Psoas muscle (tissue), 8 donors: Measurements from ENCODE around the gene CASK. TPM values are rescaled to one million over a fixed set of nuclear protein-coding genes. Genes with fewer than 3 reads are reported as not detected.

ENCODE experiments used
- ATAC-seq, 4 donors: fragments of 200-7000 bp; cut with Tn5 transposase; one replicate each; pipeline ENCODE4 v1.9.1; 2020; ENCODE audit warnings: moderate library complexity in 3 of 4, mild to moderate bottlenecking in 2 of 4
- DNase-seq, 2 donors: peaks; one replicate each; pipeline ENCODE4 v3.0.0-alpha.2; 2020
- H3K27ac ChIP-seq: fragments of 200-600 bp; one replicate; pipeline ENCODE4 v1.8.0; 2022
- H3K27me3 ChIP-seq, 3 donors: fragments of 200-600 bp in 1 of 3; one replicate each; pipeline versions ENCODE4 v1.6.1 to v1.8.0; 2013 to 2022; ENCODE audit warnings: low read length in 2 of 3, mild to moderate bottlenecking in 2 of 3, moderate library complexity in 1 of 3; ENCODE audit not compliant: insufficient read depth in 3 of 3
- H3K36me3 ChIP-seq, 2 donors: fragments of 200-600 bp in 1 of 2; one replicate each; pipeline versions ENCODE4 v1.6.1 to v1.8.0; 2013 to 2022; ENCODE audit warnings: low read depth in 1 of 2, mild to moderate bottlenecking in 1 of 2, moderate library complexity in 1 of 2; ENCODE audit not compliant: insufficient read depth in 1 of 2
- H3K4me1 ChIP-seq: fragments of 200-600 bp; one replicate; pipeline ENCODE4 v1.8.0; 2022
- H3K4me3 ChIP-seq: fragments of 200-600 bp; one replicate; pipeline ENCODE4 v1.8.0; 2022; ENCODE audit warnings: mild to moderate bottlenecking
- H3K9me3 ChIP-seq: fragments of 200-600 bp; one replicate; pipeline ENCODE4 v1.8.0; 2022
- WGBS, 3 donors: extraction: QIAGEN DNeasy Blood & Tissue Kit; methylation state at CpG; one replicate each; pipeline versions ENCODE4 v1.1.6 to v1.1.7; 2013; 5-methylcytosine and 5-hydroxymethylcytosine counted together
- intact Hi-C, 2 donors: fragments of 100-400 bp; cut with DNase I; formaldehyde crosslinking; loops; one replicate each; pipeline versions ENCODE4 v1.11.0 to v1.14.2; 2022
- polyA plus RNA-seq, 3 donors: library from polyadenylated mRNA; stranded (reverse); fragments of 200-250 nt; gene quantifications; one replicate each; pipeline ENCODE4 v1.2.3, GENCODE V29; 2013
- total RNA-seq, 4 donors: library from RNA; stranded (reverse); fragmentation: NEBNext Ultra II Directional in 2 of 4; extraction: Animal tissue kit (Norgen Biotek cat#: 25700) in 2 of 4; gene quantifications; one replicate each; pipeline versions ENCODE4 v1.2.1 to v1.2.4, GENCODE V29; 2021 to 2023
- TF ChIP-seq, protein P1 (sequence below): fragments of 200-600 bp; IDR thresholded peaks from one replicate; pipeline ENCODE4 v1.8.0; 2022; ENCODE audit warnings: antibody characterized with exemption
- donor health status: healthy with polysubstance abuse.
- donor health status: DM: no; HTN: no; CAD: no; lungs with moderate emphysema.
- donor health status: Bipolar disorder and iron deficiency.
- donor health status: healthy.
- donor health status: DM: yes; HTN: yes; CAD: no.
- donor health status: DM: no; HTN: no; CAD: no.
- donor health status: DM: no; HTN: no; CAD: no.
- donor health status: DM: yes; HTN: yes; CAD: no.

Gene CASK
- total and polyA plus RNA-seq, 7 donors, result 2.8 to 19.4 (median 9.7) TPM

DNA sequence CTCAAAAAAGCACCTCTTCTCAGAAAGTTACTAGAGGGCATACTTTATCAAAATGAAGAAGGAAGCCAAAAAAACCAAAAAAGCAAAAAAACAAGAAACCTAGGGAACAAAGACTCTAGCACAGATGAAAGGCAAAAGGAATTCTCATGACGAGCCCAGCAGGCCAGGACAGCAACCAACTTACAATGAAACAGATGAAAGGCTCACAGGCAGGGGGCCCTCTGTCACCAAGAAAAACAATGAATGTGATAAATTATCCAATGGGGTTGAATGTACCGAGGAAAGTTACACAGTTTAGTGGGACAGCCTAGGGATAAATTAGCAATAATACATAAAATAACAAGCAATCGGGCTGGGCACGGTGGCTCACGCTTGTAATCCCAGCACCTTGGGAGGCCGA, 120.4 kb downstream of the CASK start:
- no peaks in the 10 kb centered on the region for H3K27me3 ChIP-seq
- no peaks in the 10 kb centered on the region for H3K9me3 ChIP-seq
- H3K4me1 ChIP-seq, result no peaks in the 10 kb centered on the region
- ATAC-seq, result no peak
- no peak for DNase-seq
- intact Hi-C loops, result no loop called here
- H3K27ac ChIP-seq, result no peak overlapping the region
- no peaks in the 10 kb centered on the region for H3K36me3 ChIP-seq
- TF ChIP-seq, protein P1, sequence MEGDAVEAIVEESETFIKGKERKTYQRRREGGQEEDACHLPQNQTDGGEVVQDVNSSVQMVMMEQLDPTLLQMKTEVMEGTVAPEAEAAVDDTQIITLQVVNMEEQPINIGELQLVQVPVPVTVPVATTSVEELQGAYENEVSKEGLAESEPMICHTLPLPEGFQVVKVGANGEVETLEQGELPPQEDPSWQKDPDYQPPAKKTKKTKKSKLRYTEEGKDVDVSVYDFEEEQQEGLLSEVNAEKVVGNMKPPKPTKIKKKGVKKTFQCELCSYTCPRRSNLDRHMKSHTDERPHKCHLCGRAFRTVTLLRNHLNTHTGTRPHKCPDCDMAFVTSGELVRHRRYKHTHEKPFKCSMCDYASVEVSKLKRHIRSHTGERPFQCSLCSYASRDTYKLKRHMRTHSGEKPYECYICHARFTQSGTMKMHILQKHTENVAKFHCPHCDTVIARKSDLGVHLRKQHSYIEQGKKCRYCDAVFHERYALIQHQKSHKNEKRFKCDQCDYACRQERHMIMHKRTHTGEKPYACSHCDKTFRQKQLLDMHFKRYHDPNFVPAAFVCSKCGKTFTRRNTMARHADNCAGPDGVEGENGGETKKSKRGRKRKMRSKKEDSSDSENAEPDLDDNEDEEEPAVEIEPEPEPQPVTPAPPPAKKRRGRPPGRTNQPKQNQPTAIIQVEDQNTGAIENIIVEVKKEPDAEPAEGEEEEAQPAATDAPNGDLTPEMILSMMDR, result peak; percentile 8
- H3K4me3 ChIP-seq, result no peak overlapping the region
- 72 to 79% (median 75%) methylated on average over 6 of the region's 6 CpGs for WGBS, 3 donors

DNA sequence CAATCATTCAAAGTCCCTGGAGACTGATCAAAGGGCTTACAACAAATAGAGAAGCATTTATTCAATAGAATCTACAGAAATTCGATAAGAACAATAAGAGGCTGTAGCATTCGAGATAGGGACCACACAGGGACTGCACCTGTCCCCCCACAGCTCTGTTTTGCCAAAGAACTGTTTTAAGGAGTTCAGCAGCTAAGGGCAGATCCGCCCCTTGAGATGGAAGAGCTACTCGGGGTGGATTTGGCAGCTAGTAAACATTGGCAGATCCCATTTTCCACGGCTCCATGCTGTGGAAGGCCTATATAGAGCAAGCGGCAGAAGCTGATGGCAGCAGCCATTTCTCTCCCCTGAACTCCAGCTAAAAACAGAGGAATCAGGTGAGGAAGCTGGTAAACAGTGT, 123.7 kb downstream of the CASK start:
- Histone ChIP-seq H3K36me3 (no peaks in the 10 kb centered on the region), H3K9me3 (no peaks in the 10 kb centered on the region), H3K27me3 (no peaks in the 10 kb centered on the region), H3K4me3 (no peak overlapping the region), H3K4me1 (no peaks in the 10 kb centered on the region), H3K27ac (no peak overlapping the region)
- WGBS, 3 donors, result 52 to 66% (median 58%) methylated on average over 6 of the region's 6 CpGs
- intact Hi-C loops, result no loop called here
- TF ChIP-seq, protein P1, result no peak
- no peak for ATAC-seq
- no peak for DNase-seq

DNA sequence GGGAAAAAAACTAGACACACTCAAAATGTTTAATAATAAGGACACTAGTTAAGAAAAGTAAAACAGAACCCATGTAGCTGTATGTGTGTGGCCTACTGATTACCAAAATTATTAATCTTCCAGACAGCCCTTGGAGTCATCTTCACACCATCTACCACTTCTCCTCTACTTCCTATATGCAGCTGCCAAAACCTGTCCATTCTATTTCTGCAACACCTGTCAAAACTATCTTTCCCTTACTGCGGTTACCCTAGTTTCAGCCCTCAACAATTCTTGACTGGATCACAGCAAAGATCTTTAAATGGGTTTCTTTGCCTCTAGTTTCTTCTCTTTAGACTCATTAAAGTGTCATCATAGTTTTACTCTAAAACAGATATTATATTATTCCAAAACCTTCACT, 126.8 kb downstream of the CASK start:
- H3K36me3 ChIP-seq, result no peaks in the 10 kb centered on the region
- TF ChIP-seq, protein P1, result no peak
- intact Hi-C loops, result no loop called here
- H3K27me3 ChIP-seq, result no peaks in the 10 kb centered on the region
- WGBS, 3 donors, result 72 to 96% (median 84%) methylated on average over 1 of the region's 1 CpG
- H3K9me3 ChIP-seq, result no peaks in the 10 kb centered on the region
- H3K27ac ChIP-seq, result no peak overlapping the region
- no peak for ATAC-seq
- H3K4me1 ChIP-seq, result no peaks in the 10 kb centered on the region
- no peak for DNase-seq
- H3K4me3 ChIP-seq, result no peak overlapping the region

DNA sequence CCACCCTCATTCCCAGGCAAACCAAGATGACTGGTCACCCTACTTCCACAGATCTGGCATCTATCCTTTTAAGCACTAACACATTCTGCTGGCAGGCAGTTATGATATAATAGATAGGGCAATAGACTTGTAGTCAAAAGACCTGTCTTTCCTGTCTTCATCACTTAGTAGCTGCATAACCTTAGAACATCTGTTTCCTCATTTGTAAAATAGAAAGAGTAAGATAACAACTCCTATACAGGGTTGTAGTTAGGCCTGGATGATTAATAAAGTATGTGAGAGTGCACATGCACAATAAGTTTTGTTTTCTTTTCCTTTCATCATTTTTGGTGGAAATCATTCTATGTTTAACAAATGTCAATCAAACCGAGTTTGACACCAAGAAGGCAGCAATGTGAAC, 127.3 kb downstream of the CASK start:
- Histone ChIP-seq H3K4me3 (no peak overlapping the region), H3K9me3 (no peaks in the 10 kb centered on the region), H3K27me3 (no peaks in the 10 kb centered on the region), H3K4me1 (no peaks in the 10 kb centered on the region), H3K36me3 (no peaks in the 10 kb centered on the region), H3K27ac (no peak overlapping the region)
- ATAC-seq (no peak), DNase-seq (no peak)
- WGBS, 3 donors, result 48 to 86% (median 67%) methylated on average over 1 of the region's 1 CpG
- TF ChIP-seq, protein P1, result no peak
- intact Hi-C loops, result no loop called here

DNA sequence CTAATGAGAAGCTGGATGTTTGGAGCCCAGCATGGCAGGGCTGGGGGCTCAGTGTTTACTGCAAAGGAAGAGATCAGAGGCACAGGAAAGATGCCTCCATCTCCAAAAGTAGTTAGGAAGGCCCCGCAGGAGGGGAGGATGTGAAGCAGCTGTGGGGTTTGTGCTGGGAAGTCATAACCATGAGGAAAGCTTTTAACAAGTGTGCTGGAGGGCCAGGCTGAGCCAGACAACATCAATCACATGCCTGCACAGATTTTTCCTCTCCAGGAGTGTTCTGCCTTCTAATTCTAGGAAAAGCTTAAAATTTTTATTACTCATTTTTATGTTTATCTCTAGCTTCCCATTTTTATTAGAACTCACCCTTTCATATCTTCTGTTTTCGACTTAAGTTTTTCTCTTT, 134.0 kb downstream of the CASK start:
- DNase-seq (no peak), ATAC-seq (no peak)
- H3K36me3 ChIP-seq, result no peaks in the 10 kb centered on the region
- intact Hi-C loops, result loop anchor here in 1 of 2 donors (10.0 kb wide), 1 partner anchor 1765 kb away; no protein-coding TSS in a partner anchor
- H3K27ac ChIP-seq, result no peak overlapping the region
- H3K4me3 ChIP-seq, result no peak overlapping the region
- H3K27me3 ChIP-seq, result no peaks in the 10 kb centered on the region
- H3K4me1 ChIP-seq, result no peaks in the 10 kb centered on the region
- H3K9me3 ChIP-seq, result no peaks in the 10 kb centered on the region
- 27 to 45% (median 44%) methylated on average over 2 of the region's 2 CpGs for WGBS, 3 donors
- TF ChIP-seq, protein P1, result no peak
